HEK293T (cell line): ENCODE data around the gene CHPF2.

Experiments used
- ELF4 ChIP-seq: fragments of 450-650 bp; IDR thresholded peaks from 2 replicates; pipeline ENCODE4 v1.6.1; 2017; ENCODE audit warnings: antibody characterized with exemption
- HDGF ChIP-seq: fragments of 450-650 bp; IDR thresholded peaks from 2 replicates; pipeline ENCODE4 v1.6.1; 2017; ENCODE audit warnings: antibody characterized with exemption, borderline replicate concordance
- L3MBTL2 ChIP-seq: fragments of 450-650 bp; conservative IDR thresholded peaks from 2 replicates; pipeline ENCODE4 v1.6.1; 2016; ENCODE audit warnings: mild to moderate bottlenecking
- LEF1 ChIP-seq: fragments of 450-650 bp; IDR thresholded peaks from 2 replicates; pipeline ENCODE4 v1.6.1; 2017; ENCODE audit warnings: mild to moderate bottlenecking, borderline replicate concordance
- NFRKB ChIP-seq: fragments of 450-650 bp; IDR thresholded peaks from 2 replicates; pipeline ENCODE4 v1.6.1; 2016; ENCODE audit warnings: mild to moderate bottlenecking, moderate library complexity
- SP1 ChIP-seq: fragments of 450-650 bp; IDR thresholded peaks from 2 replicates; pipeline ENCODE4 v1.6.1; 2017
- SUZ12 ChIP-seq: fragments of 450-650 bp; IDR thresholded peaks from 2 replicates; pipeline ENCODE4 v1.6.1; 2016; ENCODE audit warnings: mild to moderate bottlenecking
- ZNF384 ChIP-seq: fragments of 450-650 bp; IDR thresholded peaks from 2 replicates; pipeline ENCODE4 v1.6.1; 2016
- TF ChIP-seq, protein P1 (sequence below): fragments of 450-650 bp; IDR thresholded peaks from 2 replicates; pipeline ENCODE4 v1.6.1; 2016

DNA sequence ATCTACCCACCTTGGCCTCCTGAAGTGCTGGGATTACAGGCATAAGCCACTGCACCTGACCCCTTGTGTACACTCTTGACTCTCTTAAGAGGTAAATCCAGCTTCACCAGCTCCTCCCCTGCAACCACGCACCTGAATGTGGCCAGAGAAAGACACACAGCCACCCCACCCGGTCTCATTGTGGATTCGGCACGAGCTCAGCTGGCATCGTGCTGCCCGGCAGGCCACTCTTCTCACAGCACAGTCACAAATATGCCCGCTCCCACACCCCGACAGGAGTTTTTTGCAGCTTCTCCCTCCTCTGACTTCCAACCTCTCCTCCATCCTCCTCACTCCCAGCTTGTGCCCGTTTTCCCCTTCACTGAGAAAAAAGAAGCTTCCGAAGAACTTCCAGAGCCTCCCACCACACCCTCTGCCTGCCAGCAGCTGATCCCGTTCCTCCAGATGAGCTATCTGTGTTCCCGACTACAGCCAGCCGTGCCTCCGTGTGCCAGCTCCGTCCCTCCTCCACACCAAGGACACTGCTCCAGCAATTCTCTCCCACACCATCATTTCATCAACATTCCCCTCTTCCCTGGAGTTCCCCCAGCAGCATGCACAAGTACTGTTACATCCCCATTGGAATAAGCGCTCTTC, 24.2 kb downstream of the CHPF2 start:
- no peak for TF ChIP-seq LEF1
- no peak for TF ChIP-seq HDGF
- TF ChIP-seq SUZ12: no peak
- TF ChIP-seq, protein P1, sequence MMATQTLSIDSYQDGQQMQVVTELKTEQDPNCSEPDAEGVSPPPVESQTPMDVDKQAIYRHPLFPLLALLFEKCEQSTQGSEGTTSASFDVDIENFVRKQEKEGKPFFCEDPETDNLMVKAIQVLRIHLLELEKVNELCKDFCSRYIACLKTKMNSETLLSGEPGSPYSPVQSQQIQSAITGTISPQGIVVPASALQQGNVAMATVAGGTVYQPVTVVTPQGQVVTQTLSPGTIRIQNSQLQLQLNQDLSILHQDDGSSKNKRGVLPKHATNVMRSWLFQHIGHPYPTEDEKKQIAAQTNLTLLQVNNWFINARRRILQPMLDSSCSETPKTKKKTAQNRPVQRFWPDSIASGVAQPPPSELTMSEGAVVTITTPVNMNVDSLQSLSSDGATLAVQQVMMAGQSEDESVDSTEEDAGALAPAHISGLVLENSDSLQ: no peak
- TF ChIP-seq SP1: no peak
- TF ChIP-seq ZNF384: no peak
- no peak for TF ChIP-seq NFRKB
- TF ChIP-seq L3MBTL2: no peak
- no peak for TF ChIP-seq ELF4
